Right atrium auricular region (tissue), 2 donors: ENCODE data around the gene BTN2A1. TPM values are rescaled to one million over a fixed set of nuclear protein-coding genes. Genes with fewer than 3 reads are reported as not detected.
"Not testable (repeated sequence)": the region's sequence is repeated elsewhere in the genome, so short reads cannot be mapped to it uniquely, and the experiment has no call there.

Source experiments
- DNase-seq: peaks from one replicate; pipeline ENCODE4 v3.0.0-alpha.2; 2019; ENCODE audit warnings: low spot score
- H3K27ac ChIP-seq, 2 donors: fragments of 200-600 bp; sonication (generic); 1 replicate in 1 of 2; 2 replicates in 1 of 2; pipeline ENCODE4 v1.5.1; 2016 to 2019
- H3K27me3 ChIP-seq, 2 donors: fragments of 200-600 bp; sonication (generic); one replicate each; pipeline versions ENCODE4 v1.5.1 to v1.6.0; 2017 to 2019
- H3K36me3 ChIP-seq: fragments of 200-600 bp; sonication (generic); one replicate; pipeline ENCODE4 v1.5.1; 2016
- H3K4me1 ChIP-seq, 2 donors: fragments of 200-600 bp; sonication (generic); one replicate each; pipeline versions ENCODE4 v1.5.1 to v1.6.0; 2017 to 2019
- H3K4me3 ChIP-seq, 2 donors: fragments of 200-600 bp; sonication (generic); 1 replicate in 1 of 2; 2 replicates in 1 of 2; pipeline ENCODE4 v1.5.1; 2017 to 2019; ENCODE audit warnings: mild to moderate bottlenecking in 1 of 2, moderate library complexity in 1 of 2
- H3K9me3 ChIP-seq, 2 donors: fragments of 200-600 bp; sonication (generic); one replicate each; pipeline ENCODE4 v1.5.1; 2019
- total RNA-seq, 2 donors: library from RNA; depleted of rRNA; stranded (reverse); fragments of >200 nt; gene quantifications; one replicate each; pipeline ENCODE4 v1.1.0, GENCODE V29; 2016
- TF ChIP-seq, protein P1 (sequence below), 2 donors: fragments of 200-600 bp; sonication (generic); IDR thresholded peaks; one replicate each; pipeline ENCODE4 v1.5.1; 2019; ENCODE audit warnings: antibody characterized with exemption in 2 of 2

BTN2A1 gene
- total RNA-seq, 2 donors from 2014 or later: 7.6 to 13.9 TPM

GRCh38 chr6:26414281-26414680 is 43.5 kb upstream of the BTN2A1 start:
- Histone ChIP-seq H3K4me3 (no peak overlapping the region), H3K27me3 (no peaks in the 10 kb centered on the region), H3K4me1 (no peaks in the 10 kb centered on the region), H3K9me3 (no peaks in the 10 kb centered on the region), H3K36me3 (no peaks in the 10 kb centered on the region), H3K27ac (no peak overlapping the region)
- TF ChIP-seq, protein P1, sequence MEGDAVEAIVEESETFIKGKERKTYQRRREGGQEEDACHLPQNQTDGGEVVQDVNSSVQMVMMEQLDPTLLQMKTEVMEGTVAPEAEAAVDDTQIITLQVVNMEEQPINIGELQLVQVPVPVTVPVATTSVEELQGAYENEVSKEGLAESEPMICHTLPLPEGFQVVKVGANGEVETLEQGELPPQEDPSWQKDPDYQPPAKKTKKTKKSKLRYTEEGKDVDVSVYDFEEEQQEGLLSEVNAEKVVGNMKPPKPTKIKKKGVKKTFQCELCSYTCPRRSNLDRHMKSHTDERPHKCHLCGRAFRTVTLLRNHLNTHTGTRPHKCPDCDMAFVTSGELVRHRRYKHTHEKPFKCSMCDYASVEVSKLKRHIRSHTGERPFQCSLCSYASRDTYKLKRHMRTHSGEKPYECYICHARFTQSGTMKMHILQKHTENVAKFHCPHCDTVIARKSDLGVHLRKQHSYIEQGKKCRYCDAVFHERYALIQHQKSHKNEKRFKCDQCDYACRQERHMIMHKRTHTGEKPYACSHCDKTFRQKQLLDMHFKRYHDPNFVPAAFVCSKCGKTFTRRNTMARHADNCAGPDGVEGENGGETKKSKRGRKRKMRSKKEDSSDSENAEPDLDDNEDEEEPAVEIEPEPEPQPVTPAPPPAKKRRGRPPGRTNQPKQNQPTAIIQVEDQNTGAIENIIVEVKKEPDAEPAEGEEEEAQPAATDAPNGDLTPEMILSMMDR (IDR thresholded peaks at IDR 0.05): no peak
- no peak for DNase-seq

DNA sequence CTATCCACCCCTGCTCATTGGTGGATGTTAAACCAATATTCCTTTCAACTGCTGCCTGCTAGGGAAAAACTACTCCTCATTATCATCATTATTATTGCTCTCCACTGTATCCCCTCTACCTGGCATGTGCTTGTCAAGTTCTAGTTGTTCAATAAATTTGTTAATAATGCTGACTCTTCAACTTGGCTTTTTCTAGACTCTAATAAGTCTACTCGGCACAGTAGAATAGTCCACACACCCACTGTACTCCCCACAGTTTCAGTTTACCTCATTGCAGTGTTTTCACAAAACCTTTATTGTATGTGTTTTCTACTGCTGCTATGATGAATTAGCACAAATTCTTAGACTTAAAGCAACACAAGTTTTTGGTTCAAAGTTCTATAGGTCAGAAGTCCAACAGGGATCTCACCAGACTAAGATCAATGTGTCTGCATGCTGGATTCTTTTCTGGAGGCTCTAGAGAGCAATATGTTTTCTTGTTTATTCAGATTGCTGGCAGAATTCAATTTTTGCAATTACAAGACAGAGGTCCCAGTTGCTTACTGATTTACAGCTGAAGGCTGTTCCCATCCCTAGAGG is 42.6 kb upstream of the BTN2A1 start:
- Histone ChIP-seq H3K27ac (no peak overlapping the region), H3K36me3 (no peaks in the 10 kb centered on the region), H3K4me1 (no peaks in the 10 kb centered on the region), H3K9me3 (no peaks in the 10 kb centered on the region), H3K4me3 (no peak overlapping the region), H3K27me3 (no peaks in the 10 kb centered on the region)
- TF ChIP-seq, protein P1 (IDR thresholded peaks at IDR 0.05): no peak
- DNase-seq: no peak

DNA sequence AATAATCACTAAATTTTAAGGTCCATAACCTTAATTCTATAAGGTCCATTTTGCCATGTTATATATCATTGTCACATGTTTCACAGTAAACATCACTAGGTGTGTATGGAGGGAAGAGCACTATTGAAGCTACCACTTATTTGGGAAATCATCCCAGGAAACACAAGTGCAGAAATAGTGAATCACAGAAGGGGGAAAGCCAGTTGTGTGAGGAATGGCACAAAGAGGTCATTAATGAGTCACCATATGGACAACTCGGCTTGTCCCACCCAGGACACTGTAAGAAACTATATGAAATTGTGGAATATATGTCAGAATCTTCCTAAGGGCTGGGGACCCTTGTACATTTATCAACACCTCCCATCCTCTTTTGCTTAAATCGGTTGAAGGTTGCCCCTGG is 42.0 kb upstream of the BTN2A1 start:
- TF ChIP-seq, protein P1 (IDR thresholded peaks at IDR 0.05): no peak
- no peak overlapping the region for H3K4me3 ChIP-seq
- no peaks in the 10 kb centered on the region for H3K9me3 ChIP-seq

GRCh38 chr6:26416288-26416687 is 41.5 kb upstream of the BTN2A1 start:
- Histone ChIP-seq H3K4me1 (peaks cover 0 to 7% of the 10 kb centered on the region in 2 donors), H3K27ac (no peak overlapping the region), H3K36me3 (no peaks in the 10 kb centered on the region), H3K9me3 (no peaks in the 10 kb centered on the region), H3K4me3 (no peak overlapping the region), H3K27me3 (no peaks in the 10 kb centered on the region)
- TF ChIP-seq, protein P1 (IDR thresholded peaks at IDR 0.05): no peak
- no peak for DNase-seq

More for the DNA sequence above, 42.0 kb upstream of the BTN2A1 start:
- no peaks in the 10 kb centered on the region for H3K27me3 ChIP-seq
- peaks cover 0 to 4% of the 10 kb centered on the region in 2 donors for H3K4me1 ChIP-seq
- no peak for DNase-seq
- H3K27ac ChIP-seq: no peak overlapping the region
- H3K36me3 ChIP-seq: no peaks in the 10 kb centered on the region

- DNase-seq, H3K4me3 ChIP-seq, H3K27me3 ChIP-seq, H3K9me3 ChIP-seq, H3K4me1 ChIP-seq, H3K27ac ChIP-seq, H3K36me3 ChIP-seq: not testable (repeated sequence)
Measured at GRCh38 chr6:26418077-26418476, 39.7 kb upstream of the BTN2A1 start.

DNA sequence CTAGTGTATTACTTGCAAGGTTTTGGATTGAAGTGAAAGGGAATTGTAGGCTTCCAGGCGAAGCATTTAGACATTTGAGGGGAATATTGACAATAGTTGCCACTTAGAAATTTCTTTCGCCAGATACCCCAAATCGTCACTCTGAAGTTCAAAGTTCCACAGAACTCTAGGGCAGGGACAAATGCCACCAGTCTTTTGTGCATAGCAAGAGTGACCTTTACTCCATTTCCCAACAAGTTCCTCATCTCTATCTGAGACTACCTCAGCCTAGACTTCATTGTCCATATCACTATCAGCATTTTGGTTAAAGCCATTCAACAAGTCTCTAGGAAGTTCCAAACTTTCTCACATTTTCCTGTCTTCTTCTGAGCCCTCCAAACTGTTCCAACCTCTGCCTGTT is 39.0 kb upstream of the BTN2A1 start:
- H3K36me3 ChIP-seq, H3K27ac ChIP-seq, H3K27me3 ChIP-seq, H3K9me3 ChIP-seq, H3K4me1 ChIP-seq, DNase-seq, H3K4me3 ChIP-seq: not testable (repeated sequence)

- Histone ChIP-seq H3K36me3 (no peaks in the 10 kb centered on the region), H3K9me3 (no peaks in the 10 kb centered on the region), H3K27ac (peak overlapping the region; percentile 90 to 92), H3K4me1 (peaks cover 0 to 15% of the 10 kb centered on the region in 2 donors), H3K27me3 (no peaks in the 10 kb centered on the region), H3K4me3 (peak overlapping the region; percentile 73 to 87)
- DNase-seq: no peak
- TF ChIP-seq, protein P1 (IDR thresholded peaks at IDR 0.05): no peak
Measured at GRCh38 chr6:26420688-26421171, 37.0 kb upstream of the BTN2A1 start.
